Hematopoietic multipotent progenitor cell (in vitro differentiated cells): ENCODE results near the gene ADGRF3. TPM values are rescaled to one million over a fixed set of nuclear protein-coding genes. Genes with fewer than 3 reads are reported as not detected.
"Not testable (repeated sequence)": the region's sequence is repeated elsewhere in the genome, so short reads cannot be mapped to it uniquely, and the experiment has no call there.

Experiments
- DNase-seq, 3 donors: peaks; one replicate each; pipeline ENCODE4 v3.0.0-alpha.2; 2011 to 2015; ENCODE audit warnings: low read depth in 2 of 3, low spot score in 2 of 3
- total RNA-seq: library from RNA; depleted of rRNA; stranded (reverse); fragments of >200 nt; gene quantifications from one replicate; pipeline ENCODE4 v1.2.3, GENCODE V29; 2012

Gene ADGRF3
- total RNA-seq, 1 donor: 1.1 TPM

GRCh38 chr2:26351375-26352090, 4.9 kb upstream of the ADGRF3 start:
- no peak for DNase-seq

DNA sequence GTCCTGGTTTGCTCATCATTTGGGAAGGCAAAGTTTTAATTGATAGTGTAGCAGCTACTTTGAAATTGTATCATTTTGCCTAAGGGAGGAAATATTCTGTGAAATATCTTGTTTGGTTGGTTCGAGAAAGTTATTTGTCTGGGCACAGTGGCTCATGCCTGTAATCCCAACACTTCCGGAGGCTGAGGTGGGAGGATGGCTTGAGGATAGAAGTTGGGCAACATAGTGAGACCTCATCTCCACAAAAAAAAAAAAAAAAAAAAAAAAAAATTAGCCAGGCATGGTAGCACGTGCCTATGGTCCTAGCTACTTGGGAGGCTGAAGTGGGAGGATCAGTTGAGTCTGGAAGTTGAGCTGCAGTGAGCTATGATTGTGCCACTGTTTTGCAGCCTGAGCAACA, 3.1 kb upstream of the ADGRF3 start:
- DNase-seq: no peak

DNA sequence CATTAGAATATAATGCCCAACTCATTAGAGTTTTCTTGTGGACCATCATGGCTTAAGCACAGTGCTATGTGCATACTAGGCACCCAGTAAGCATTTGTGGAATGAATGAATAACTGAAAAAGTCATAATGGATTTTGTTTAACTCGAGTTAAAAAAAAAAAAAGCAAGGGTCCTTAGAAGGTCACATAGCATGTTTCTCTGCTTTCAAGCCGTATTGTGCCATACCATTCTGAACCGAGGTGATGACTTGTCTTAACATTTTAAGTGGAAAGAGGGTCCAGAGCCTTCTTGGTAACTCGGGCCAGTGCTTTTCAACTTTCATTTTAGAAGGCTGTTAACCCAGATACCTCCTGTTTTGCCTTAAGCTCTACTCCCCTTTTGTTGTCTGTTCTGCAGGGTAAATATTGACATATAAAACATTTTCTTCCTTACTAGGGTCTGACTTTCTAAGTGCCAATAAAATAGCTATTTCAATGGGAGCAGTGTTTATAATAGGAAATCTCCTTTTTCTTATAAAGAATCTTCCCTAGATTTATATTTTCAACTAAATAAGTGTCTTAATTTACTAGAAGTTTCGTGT, 787 bp upstream of the ADGRF3 start:
- DNase-seq: no peak

DNA sequence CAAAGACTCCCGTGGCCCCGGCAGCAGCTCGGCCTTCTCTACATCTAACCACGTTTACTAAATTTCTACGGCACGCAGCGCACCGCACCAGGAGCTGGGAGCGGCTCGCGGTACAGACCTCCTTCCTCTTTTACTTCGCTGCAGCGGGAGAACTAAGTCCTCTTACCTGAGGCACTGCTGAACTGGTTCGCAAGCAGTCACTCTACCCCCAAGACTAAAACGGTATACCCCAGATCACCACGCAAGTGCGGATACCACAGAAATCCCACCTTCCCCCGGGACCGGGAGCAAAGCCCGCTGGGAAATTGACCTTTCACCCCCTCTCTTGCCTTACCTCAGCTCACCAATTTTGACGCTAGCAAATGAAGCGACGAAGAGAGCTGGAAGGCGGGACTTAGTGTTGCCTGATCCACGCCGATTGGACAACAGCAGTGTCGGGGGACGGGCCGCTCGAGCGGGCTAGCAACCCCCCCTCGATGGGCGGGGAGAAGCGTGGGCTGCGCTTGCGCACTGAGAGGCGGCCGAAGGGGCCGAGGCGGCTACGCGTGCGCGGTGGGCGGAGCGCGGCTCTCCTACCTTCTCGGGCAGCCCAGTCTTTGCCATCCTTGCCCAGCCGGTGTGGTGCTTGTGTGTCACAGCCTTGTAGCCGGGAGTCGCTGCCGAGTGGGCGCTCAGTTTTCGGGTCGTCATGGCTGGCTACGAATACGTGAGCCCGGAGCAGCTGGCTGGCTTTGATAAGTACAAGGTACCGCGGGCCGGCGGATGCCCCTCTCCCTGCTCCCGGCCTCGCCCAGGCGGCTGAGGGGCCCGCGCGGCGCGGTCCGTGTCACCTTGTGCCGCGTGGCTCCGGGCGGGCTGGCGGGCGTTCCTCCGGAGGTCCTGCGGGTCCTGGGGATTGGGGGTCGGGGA, 790 bp downstream of the ADGRF3 start, which contains the start of gene SELENOI:
Gene SELENOI (plus strand): TSS at position 599 of the 909 bp plus-strand sequence. CDS start 90 bp downstream, at position 689.
- peak; percentile 96 to 100 (median 99) for DNase-seq

DNA sequence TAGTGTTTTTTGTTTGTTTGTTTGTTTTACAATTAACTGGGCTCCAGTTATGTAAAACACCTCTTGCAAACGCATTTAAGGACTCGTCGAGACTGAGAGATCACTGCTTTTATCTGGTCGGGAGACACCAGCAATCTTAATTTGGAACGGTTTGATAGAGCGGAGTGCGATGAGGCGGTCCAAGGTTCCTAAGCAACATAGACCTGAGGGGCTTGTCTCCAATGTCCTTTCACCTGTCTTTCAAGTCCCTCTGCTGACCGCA, 1.4 kb downstream of the ADGRF3 start:
- no peak for DNase-seq

DNA sequence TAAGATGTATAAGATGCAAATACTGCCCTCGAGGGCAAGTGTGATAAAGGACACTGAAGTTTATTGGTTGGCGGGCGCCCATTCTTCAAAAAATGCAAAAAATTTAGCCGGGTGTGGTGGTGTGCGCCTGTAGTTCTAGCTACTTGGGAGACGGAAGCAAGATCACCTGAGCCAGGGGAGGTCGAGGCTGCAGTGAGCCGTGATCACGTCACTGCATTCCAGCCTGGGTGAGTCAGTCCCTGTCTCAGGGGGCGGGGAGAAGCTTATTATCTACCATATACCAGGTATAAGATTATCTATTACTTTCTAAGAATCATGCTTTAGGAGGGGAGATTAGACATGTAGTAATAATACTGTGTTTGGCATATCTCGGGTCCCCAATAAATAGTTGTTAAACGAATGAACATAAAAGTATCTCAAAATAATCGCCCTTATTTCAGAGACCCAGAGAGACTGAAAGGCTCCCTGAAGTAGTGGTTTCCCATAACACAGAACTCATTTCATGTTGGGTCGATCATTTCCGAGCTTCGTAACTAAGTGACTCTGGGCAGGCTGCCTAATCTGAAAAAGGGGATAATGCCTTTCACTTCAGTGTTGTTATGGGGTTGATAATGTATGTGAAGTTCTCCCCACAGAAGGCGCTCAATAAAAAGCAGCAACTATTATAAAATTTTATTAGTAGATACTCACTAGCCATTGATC, 1.9 kb downstream of the ADGRF3 start:
- no peak for DNase-seq

DNA sequence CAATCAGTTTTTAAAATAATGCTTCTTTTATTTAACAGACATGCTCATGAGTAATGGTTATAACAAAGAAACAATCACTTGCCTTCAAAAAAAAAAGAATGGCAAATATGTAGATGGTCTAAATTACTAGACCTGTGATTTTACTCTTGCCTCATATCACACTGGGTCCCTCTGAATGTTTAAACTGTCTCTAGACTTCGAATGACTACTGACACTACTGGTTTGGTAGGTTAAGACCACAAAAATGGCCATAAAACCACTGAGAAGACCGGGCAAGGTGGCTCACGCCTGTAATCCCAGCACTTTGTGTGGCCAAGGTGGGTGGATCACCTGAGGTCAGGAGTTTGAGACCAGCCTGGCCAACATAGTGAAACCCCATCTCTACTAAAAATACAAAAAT, 5.8 kb downstream of the ADGRF3 start:
- DNase-seq: no peak

DNA sequence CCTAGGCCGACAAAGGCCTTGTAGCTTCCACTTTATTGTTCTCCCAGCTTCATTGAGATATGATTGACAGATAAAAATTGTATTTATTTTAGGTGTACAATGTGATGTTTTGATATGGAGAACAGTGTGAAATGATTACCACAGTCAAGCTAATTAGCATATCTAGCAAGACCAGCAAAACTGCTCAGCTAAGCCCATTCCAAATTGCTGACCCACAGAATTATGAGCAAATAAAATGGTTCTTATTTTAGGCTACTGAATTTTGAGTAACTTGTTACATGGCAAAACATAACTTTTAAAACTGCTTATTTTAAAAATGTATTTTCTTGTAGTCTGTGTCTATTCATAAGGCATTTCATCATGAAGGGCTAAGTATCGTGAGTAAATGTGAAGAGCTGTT, 9.3 kb downstream of the ADGRF3 start:
- DNase-seq: no peak

DNA sequence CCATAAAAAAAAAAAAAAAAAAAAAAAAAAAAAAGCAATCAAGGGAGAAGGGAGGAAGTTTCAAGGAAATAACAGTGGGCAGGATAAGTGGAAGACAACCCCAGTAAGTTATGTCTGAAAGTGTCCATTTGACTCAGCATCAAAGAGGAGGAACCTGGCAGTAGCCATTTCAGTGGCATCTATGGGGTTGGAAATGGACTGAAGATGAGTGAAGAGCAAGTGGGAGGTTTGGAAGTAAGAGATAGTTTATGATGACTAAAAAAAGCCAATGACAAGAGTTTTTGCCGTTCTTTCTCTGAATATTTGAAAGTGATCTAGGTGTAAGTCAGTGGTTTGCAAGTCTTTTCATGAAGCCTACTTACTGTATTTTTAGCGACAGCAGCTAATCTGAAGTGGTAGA, 9.9 kb downstream of the ADGRF3 start:
- no peak for DNase-seq

DNA sequence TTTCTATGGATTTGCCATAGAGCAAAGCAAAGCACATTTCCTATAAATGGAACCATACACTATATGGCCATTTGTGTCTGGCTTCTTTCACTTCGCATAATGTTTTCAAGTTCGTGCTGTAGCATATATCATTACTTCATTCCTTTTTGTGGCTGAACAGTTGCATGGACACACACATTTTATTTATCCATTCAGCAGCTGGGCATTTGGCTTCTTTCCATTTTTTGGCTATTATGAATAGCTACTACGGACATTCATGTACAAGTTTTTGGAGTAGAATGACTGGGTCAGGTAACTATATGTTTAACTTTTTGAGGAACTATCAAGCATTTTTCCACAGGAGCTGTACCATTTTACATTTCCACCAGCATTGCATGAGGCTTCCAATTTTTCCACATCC, 11.4 kb downstream of the ADGRF3 start:
- DNase-seq: no peak

- no peak for DNase-seq
Observed at GRCh38 chr2:26333293-26333692, 13.3 kb downstream of the ADGRF3 start.

GRCh38 chr2:26331321-26331720, 15.3 kb downstream of the ADGRF3 start:
- DNase-seq: not testable (repeated sequence)

- DNase-seq: no peak
Observed at GRCh38 chr2:26330604-26331003, 16.0 kb downstream of the ADGRF3 start.

- DNase-seq: peak; percentile 49 to 85 (median 82)
Observed at GRCh38 chr2:26330114-26330549, 16.5 kb downstream of the ADGRF3 start.

DNA sequence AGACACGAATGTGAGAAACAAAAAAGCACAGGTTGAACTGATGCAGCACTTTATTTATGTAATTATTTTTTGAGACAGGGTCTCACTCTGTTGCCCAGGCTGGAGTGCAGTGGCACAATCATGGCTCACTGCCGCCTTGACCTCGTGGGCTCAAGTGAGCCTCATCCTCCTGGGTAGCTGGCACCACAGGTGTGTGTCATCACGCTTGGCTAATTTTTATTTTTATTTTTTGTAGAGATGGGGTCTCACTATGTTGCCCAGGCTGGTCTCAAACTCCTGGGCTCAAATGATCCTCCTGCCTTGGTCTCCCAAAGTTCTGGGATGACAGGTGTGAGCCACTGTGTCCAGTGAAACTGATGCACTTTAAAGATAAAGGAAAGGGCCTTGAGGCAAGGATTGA, 17.5 kb downstream of the ADGRF3 start:
- DNase-seq: not testable (repeated sequence)

GRCh38 chr2:26327291-26328272, 19.0 kb downstream of the ADGRF3 start:
- no peak for DNase-seq

DNA sequence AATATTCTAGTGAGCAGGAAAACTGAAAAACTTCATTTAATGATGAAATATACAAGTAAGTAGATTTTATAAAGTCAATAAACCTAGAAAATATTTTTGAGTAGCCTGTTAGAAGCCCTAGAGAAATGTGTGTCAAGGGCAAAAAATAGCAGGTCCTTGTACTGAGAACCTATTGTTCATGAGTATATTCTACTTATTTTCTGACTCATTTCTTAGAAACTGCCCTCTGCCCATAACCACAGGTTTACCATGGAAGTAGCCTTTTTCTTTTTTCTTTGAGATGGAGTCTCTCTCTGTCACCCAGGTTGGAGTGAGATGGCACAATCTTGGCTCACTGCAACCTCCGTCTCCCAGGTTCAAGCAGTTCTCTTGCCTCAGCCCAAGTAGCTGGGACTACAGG, 20.1 kb downstream of the ADGRF3 start:
- DNase-seq: no peak

DNA sequence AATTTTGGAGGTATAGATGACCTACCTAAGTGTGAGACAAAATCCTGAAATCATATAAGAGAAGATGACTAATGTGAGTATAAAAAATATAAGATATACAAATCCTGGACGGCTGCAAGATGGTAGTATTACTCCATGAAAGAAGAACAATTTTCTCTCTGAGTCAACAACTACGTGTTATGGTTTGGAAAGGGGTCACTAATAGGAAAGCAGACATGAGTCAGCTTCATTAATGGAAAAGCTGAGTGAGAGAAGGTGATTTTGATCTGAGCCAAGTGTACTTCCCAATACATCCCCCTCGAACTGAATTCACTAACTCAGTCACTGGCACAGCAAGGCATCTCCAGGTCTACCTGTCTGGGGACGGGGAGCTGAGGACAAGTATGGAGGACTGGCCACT, 20.7 kb downstream of the ADGRF3 start:
- no peak for DNase-seq

DNA sequence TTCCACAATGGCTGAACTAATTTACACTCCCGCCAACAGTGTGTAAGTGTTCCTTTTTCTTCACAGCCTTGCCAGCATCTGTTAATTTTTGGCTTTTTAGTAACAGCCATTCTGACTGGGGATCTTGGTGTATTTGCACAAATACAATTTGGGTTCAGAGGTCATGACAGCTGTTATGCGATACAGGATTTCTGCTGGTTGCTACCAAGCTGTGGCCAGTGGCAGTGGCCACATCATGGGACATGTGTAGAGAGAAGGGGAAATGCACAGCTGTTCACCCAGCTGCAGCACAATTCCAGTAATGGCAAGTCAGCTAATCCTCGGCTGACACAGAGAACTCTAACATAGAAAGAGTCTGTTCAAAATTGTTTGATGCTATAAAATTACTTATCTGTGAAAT, 21.7 kb downstream of the ADGRF3 start:
- no peak for DNase-seq

GRCh38 chr2:26324479-26324878, 22.1 kb downstream of the ADGRF3 start:
- not testable (repeated sequence) for DNase-seq
